SU-DHL-6 (cell line): ENCODE data around the gene NUDT12.

ENCODE experiments used
- CTCF ChIP-seq: fragments of 200-600 bp; sonication (generic); IDR thresholded peaks from one replicate; pipeline ENCODE4 v1.5.1; 2017; ENCODE audit warnings: antibody characterized with exemption, mild to moderate bottlenecking, low read length, moderate library complexity; ENCODE audit not compliant: insufficient read depth, poor library complexity, severe bottlenecking
- EZH2phosphoT487 ChIP-seq: fragments of 200-600 bp; sonication (generic), shearing (Covaris generic); conservative IDR thresholded peaks from 2 replicates; pipeline ENCODE4 v1.6.1; 2018; ENCODE audit warnings: mild to moderate bottlenecking, antibody characterized with exemption, low read length, moderate library complexity, mixed read lengths

- TF ChIP-seq EZH2phosphoT487, result no peak
- no peak for TF ChIP-seq CTCF
Measured at GRCh38 chr5:103607346-103607745, 44.8 kb upstream of the NUDT12 start.
